Kidney epithelial cell (primary cell): ENCODE measurements around the gene NR3C1. TPM values are rescaled to one million over a fixed set of nuclear protein-coding genes. Genes with fewer than 3 reads are reported as not detected.

Experiments
- DNase-seq: peaks from one replicate; pipeline ENCODE4 v3.0.0-alpha.2; 2010; ENCODE audit warnings: low read depth
- H3K27me3 ChIP-seq: 2 replicates; pipeline ENCODE4 v1.6.0; 2011; ENCODE audit warnings: low read length; ENCODE audit not compliant: control insufficient read depth, insufficient read depth
- H3K36me3 ChIP-seq: 2 replicates; pipeline ENCODE4 v1.5.1; 2011; ENCODE audit warnings: low read length; ENCODE audit not compliant: control insufficient read depth, insufficient read depth
- H3K4me3 ChIP-seq: 2 replicates; pipeline ENCODE4 v1.5.1; 2011; ENCODE audit warnings: low read depth, mild to moderate bottlenecking, control low read depth, low read length
- total RNA-seq: library from RNA; depleted of rRNA; stranded (reverse); fragments of >200 nt; gene quantifications from 2 replicates; pipeline ENCODE4 v1.2.3, GENCODE V29; 2015
- TF ChIP-seq, protein P1 (sequence below): IDR thresholded peaks from 2 replicates; pipeline ENCODE4 v1.5.1; 2011; ENCODE audit warnings: mild to moderate bottlenecking, moderate library complexity, low read length, control low read depth, inconsistent platforms; ENCODE audit not compliant: insufficient read depth, poor library complexity, severe bottlenecking

NR3C1 gene
- total RNA-seq, 1 donor from 2014 or later: 18.3 TPM

DNA sequence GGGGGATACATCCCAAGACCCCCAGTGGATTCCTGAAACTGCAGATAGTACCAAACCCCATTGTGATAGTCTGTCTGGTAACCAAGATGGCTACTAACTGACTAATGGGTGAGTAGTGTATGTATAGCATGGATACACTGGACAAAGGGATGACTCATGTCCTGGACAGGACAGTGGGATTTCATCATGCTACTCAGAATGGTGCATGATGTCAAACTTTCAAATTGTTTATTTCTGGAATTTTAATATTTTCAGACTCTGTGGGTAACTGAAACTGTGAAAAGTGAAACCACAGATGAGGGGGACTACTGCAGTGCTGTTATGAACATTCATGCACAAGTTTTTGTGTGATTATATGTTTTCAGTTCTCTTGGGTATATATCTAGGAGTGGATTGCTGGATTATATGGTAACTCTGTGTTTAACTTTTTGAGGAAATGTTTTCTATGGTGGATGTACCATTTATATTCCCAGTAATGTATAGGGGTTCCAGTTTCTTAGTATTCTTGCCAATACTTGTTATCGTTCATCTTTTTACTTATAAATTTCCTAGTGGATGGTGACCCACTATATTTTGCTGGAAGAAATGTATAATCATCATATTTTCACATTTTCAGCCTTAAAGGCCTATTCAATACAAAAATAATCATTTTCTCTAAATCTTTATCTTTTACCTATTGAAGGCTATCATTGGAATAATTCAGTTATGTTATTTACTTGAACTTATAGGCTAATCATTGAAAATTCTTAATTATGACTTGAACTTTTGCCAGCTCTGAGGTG lies 140.9 kb downstream of the NR3C1 start:
- H3K27me3 ChIP-seq: no peaks in the 10 kb centered on the region
- TF ChIP-seq, protein P1, sequence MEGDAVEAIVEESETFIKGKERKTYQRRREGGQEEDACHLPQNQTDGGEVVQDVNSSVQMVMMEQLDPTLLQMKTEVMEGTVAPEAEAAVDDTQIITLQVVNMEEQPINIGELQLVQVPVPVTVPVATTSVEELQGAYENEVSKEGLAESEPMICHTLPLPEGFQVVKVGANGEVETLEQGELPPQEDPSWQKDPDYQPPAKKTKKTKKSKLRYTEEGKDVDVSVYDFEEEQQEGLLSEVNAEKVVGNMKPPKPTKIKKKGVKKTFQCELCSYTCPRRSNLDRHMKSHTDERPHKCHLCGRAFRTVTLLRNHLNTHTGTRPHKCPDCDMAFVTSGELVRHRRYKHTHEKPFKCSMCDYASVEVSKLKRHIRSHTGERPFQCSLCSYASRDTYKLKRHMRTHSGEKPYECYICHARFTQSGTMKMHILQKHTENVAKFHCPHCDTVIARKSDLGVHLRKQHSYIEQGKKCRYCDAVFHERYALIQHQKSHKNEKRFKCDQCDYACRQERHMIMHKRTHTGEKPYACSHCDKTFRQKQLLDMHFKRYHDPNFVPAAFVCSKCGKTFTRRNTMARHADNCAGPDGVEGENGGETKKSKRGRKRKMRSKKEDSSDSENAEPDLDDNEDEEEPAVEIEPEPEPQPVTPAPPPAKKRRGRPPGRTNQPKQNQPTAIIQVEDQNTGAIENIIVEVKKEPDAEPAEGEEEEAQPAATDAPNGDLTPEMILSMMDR: no peak
- H3K4me3 ChIP-seq: no peak overlapping the region
- no peak for DNase-seq
- H3K36me3 ChIP-seq: no peaks in the 10 kb centered on the region

DNA sequence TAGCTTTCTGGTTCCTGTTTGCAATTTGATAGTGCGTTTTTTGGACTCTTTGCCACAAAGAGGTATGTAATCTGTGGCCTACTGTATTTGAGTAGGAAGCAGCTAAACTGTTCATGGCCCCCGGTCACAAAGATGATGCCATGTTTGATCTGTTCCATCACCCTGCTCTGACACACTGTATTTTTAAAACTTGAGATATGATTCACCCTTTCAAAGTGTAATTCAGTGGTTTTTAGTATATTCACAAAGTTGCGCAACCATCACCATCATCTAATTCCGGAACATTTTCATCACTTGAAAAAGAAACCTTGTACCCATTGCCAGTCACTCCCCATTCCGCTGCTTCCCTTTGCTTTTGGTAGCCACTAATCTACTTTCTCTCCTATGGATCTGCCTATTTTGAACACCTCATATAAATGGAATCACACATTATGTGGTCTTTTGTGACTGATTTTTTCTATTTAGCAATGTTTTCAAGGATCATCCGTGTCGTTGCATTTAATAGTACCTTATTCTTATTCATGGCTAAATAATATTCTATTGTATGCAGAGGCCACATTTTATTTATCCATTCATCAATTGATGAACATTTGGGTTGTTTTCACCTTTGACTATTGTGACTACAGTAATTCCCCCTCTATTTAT lies 141.6 kb downstream of the NR3C1 start:
- DNase-seq: no peak
- TF ChIP-seq, protein P1: no peak
- no peaks in the 10 kb centered on the region for H3K36me3 ChIP-seq
- no peaks in the 10 kb centered on the region for H3K27me3 ChIP-seq
- no peak overlapping the region for H3K4me3 ChIP-seq

DNA sequence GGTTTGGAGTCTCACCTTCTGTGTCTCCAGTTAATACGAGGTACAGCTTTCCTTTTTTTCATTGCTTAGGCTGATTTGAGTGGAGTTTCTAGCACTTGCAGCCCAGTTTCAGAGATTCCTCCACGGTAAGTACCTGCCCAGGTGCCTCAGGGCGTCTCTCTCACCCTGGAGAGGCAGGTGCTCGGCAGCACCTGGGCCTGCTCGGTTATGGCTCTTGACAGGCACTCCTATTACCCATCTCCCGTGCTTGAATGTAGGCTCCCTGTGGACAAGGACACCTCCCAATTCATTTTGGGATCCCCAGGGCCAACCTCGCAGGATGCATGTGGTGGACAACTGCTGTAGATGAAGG lies 144.3 kb downstream of the NR3C1 start:
- Histone ChIP-seq H3K4me3 (no peak overlapping the region), H3K27me3 (no peaks in the 10 kb centered on the region), H3K36me3 (no peaks in the 10 kb centered on the region)
- TF ChIP-seq, protein P1: no peak
- DNase-seq: no peak

DNA sequence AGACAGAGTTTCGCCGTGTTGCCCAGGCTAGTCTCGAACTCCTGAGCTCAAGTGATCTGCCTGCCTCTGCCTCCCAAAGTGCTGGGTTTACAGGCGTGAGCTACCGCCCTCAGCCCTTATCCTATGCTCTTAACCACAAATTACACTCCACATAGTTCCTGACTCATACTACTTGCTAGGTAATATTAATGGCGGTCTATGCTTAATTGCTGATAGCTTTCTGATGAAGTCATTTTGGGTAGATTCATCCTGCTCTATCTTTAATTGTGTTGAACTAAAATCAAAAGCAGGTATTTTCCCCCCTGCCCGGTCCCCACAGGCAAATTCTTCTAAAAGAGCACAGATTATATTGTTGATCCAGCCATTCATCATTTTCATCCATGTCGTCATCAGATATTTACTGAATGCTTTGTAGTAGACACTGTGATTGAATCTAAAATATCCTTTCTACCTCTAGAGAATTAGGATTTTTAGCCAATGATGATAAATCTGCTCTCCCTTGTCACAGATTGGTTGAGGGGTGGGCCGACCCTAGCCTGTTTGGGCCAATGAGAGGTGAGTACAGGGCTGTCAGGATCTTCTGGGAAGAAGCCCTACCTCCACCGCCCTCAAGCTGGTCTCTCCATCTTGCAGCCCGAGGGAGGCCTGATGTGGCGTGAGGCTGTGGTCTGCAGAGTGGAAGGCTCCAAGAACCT lies 144.8 kb downstream of the NR3C1 start:
- Histone ChIP-seq H3K4me3 (no peak overlapping the region), H3K27me3 (no peaks in the 10 kb centered on the region), H3K36me3 (no peaks in the 10 kb centered on the region)
- TF ChIP-seq, protein P1: no peak
- DNase-seq: no peak

DNA sequence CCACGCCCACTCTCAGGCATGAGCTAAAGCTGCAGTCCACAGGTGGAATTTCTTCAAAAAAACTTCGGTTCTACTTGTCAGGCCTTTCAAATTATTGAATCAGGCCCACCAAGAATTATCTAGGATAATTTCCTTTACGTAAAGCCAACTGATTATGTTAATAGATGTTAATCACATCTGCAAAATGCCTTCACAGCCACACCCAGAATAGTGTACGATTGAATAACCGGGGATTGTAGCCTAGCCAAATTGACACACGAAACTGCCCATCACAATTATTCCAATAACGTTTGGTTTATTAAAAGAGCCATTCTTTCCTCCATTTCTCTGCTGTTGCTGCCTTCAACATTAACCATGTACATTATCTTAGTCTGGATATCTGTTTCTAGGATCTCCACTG lies 148.7 kb downstream of the NR3C1 start:
- H3K27me3 ChIP-seq: no peaks in the 10 kb centered on the region
- DNase-seq: no peak
- H3K36me3 ChIP-seq: no peaks in the 10 kb centered on the region
- TF ChIP-seq, protein P1: no peak
- no peak overlapping the region for H3K4me3 ChIP-seq

DNA sequence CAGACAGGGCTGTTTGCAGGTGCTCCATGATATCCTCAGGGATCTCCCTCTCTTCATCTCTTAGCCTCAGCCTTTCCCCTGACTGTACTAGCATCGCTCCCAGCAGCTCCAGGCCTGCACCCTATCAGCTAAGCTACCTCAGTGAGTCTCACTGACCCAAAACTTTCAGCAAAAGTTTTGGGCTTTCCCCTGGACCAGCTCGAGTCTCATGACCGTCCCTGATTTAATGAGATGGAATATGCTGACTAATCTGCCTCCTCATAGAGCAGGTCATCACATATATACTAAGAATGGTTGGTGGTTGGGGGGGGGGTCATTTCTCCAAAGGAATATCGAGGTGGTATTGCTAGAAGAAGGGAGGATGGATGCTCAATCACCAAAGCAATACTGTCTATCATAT lies 151.5 kb downstream of the NR3C1 start:
- H3K4me3 ChIP-seq: no peak overlapping the region
- no peaks in the 10 kb centered on the region for H3K27me3 ChIP-seq
- no peaks in the 10 kb centered on the region for H3K36me3 ChIP-seq
- TF ChIP-seq, protein P1: no peak
- no peak for DNase-seq
